ENCODE data around the gene RBFOX2.
"Not testable (repeated sequence)": the region's sequence is repeated elsewhere in the genome, so short reads cannot be mapped to it uniquely, and the experiment has no call there.

Gene RBFOX2

DNA sequence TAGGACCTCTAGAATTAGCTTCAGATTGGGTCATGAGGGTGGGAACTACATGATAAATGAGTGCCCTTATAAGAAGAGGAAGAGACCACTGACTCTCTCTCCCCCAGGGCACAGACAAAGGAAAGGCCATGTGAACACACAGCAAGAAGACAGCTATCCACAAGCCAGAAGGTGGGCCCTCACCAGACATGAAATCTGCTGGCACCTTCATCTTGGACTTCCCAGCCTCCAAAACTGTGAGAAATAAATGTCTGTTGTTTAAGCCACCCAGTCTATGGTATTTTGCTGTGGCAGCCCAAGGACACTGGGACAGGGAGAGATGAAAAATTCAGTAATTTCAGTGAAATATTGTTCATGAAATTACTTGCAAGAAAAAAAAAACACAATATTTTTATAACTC lies 5.9 kb downstream of the RBFOX2 start:
- Histone ChIP-seq H3K9ac (ENCODE audit: low read length) (peak overlapping the region; percentile 9; the same call in 1 of the 2 replicates), H3K9me3 (ENCODE audit: low read length) (no peaks in the 10 kb centered on the region), H3K9me2 (ENCODE audit: low read depth, low read length) (no peaks in the 10 kb centered on the region), H2AFZ (ENCODE audit: low read length) (no peak overlapping the region), H3K79me2 (ENCODE audit: insufficient read depth, low read length) (0 out of 2 replicates have a peak, but pooled peaks cover 3% of the 10 kb centered on the region), H3K36me3 (ENCODE audit: insufficient read depth, low read length) (no peaks in the 10 kb centered on the region), H3K4me1 (ENCODE audit: insufficient read depth, low read length, severe bottlenecking) (peaks cover 61% of the 10 kb centered on the region), H3K27ac (ENCODE audit: low read depth, low read length, poor library complexity, severe bottlenecking) (peak overlapping the region; percentile 73), H4K20me1 (ENCODE audit: insufficient read depth, low read length) (no peaks in the 10 kb centered on the region), H3K4me3 (ENCODE audit: low read depth, low read length, poor library complexity, severe bottlenecking) (no peak overlapping the region), H3K4me2 (ENCODE audit: low read length) (peak overlapping the region; percentile 40; the same call in 1 of the 2 replicates), H3K27me3 (ENCODE audit: insufficient read depth, low read length) (no peaks in the 10 kb centered on the region), H3F3A (ENCODE audit: insufficient read depth, low read length) (0 out of 2 replicates have a peak, but pooled peaks cover 4% of the 10 kb centered on the region)
- no peak for TF ChIP-seq EZH2 (IDR thresholded peaks at IDR 0.05; ENCODE audit: borderline replicate concordance, low read length)
- TF ChIP-seq, protein P1, sequence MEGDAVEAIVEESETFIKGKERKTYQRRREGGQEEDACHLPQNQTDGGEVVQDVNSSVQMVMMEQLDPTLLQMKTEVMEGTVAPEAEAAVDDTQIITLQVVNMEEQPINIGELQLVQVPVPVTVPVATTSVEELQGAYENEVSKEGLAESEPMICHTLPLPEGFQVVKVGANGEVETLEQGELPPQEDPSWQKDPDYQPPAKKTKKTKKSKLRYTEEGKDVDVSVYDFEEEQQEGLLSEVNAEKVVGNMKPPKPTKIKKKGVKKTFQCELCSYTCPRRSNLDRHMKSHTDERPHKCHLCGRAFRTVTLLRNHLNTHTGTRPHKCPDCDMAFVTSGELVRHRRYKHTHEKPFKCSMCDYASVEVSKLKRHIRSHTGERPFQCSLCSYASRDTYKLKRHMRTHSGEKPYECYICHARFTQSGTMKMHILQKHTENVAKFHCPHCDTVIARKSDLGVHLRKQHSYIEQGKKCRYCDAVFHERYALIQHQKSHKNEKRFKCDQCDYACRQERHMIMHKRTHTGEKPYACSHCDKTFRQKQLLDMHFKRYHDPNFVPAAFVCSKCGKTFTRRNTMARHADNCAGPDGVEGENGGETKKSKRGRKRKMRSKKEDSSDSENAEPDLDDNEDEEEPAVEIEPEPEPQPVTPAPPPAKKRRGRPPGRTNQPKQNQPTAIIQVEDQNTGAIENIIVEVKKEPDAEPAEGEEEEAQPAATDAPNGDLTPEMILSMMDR (IDR thresholded peaks at IDR 0.05; ENCODE audit: low read length): no peak

DNA sequence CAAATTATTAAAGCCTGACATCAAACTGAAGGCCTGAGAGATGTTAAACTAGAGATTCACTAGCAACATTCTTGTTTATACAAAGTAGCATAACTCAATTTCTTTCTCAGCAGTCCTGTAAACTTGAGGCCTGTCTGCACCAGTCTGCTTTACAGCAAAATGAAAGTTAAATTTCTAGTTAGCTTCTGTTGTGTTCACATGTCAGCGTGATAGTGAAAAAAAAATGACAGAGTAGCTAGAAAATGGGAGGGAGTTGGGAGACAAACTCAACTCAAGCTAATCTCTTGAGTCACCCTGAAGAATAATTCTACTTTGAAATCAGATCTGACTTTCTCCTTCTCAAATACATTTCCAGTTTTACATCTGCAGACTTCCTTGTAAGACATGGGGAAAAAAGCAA lies 6.5 kb downstream of the RBFOX2 start:
- Histone ChIP-seq H3K36me3 (ENCODE audit: insufficient read depth, low read length) (no peaks in the 10 kb centered on the region), H3K9me2 (ENCODE audit: low read depth, low read length) (no peaks in the 10 kb centered on the region), H3K9ac (ENCODE audit: low read length) (peak overlapping the region; percentile 9; the same call in 1 of the 2 replicates), H3K4me3 (ENCODE audit: low read depth, low read length, poor library complexity, severe bottlenecking) (no peak overlapping the region), H3K27ac (ENCODE audit: low read depth, low read length, poor library complexity, severe bottlenecking) (peak overlapping the region; percentile 73), H3F3A (ENCODE audit: insufficient read depth, low read length) (0 out of 2 replicates have a peak, but pooled peaks cover under 1% of the 10 kb centered on the region), H2AFZ (ENCODE audit: low read length) (no peak overlapping the region), H3K27me3 (ENCODE audit: insufficient read depth, low read length) (no peaks in the 10 kb centered on the region), H3K4me2 (ENCODE audit: low read length) (peak overlapping the region; percentile 40; the same call in 1 of the 2 replicates), H4K20me1 (ENCODE audit: insufficient read depth, low read length) (no peaks in the 10 kb centered on the region), H3K4me1 (ENCODE audit: insufficient read depth, low read length, severe bottlenecking) (peaks cover 61% of the 10 kb centered on the region), H3K79me2 (ENCODE audit: insufficient read depth, low read length) (0 out of 2 replicates have a peak, but pooled peaks cover 3% of the 10 kb centered on the region), H3K9me3 (ENCODE audit: low read length) (no peaks in the 10 kb centered on the region)
- TF ChIP-seq, protein P1 (IDR thresholded peaks at IDR 0.05; ENCODE audit: low read length): no peak
- TF ChIP-seq EZH2 (IDR thresholded peaks at IDR 0.05; ENCODE audit: borderline replicate concordance, low read length): no peak

DNA sequence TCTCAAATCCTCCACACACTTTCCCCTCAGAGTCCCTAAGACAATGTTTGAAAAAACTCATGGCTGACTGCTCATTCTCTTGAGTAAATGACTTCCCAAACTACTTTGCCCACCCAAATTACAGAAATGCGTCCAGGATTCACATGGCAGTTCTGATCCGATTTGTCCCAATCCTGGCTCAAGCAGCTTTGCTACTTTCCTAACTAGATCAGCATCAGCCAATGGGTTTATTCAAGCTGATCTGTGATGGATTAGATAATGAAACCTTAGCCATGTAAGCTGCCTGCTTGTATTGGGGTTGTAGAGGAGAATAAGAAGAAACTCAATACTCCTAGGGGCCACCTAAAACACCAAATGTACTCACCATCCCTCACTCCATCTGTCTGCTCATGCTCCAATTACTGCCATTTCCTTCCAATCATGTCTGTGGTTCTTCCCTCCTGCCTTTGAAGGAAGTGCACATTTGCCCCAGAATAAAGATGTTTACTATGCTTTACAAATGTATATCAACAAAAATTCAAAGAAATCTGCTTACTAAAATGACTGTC lies 6.9 kb downstream of the RBFOX2 start:
- H3K9me2 ChIP-seq (ENCODE audit: low read depth, low read length): no peaks in the 10 kb centered on the region
- no peaks in the 10 kb centered on the region for H3K36me3 ChIP-seq (ENCODE audit: insufficient read depth, low read length)
- 0 out of 2 replicates have a peak, but pooled peaks cover 3% of the 10 kb centered on the region for H3K79me2 ChIP-seq (ENCODE audit: insufficient read depth, low read length)
- H2AFZ ChIP-seq (ENCODE audit: low read length): no peak overlapping the region
- H3K9me3 ChIP-seq (ENCODE audit: low read length): no peaks in the 10 kb centered on the region
- no peaks in the 10 kb centered on the region for H4K20me1 ChIP-seq (ENCODE audit: insufficient read depth, low read length)
- peak overlapping the region; percentile 73 for H3K27ac ChIP-seq (ENCODE audit: low read depth, low read length, poor library complexity, severe bottlenecking)
- peak overlapping the region; percentile 40; the same call in 1 of the 2 replicates for H3K4me2 ChIP-seq (ENCODE audit: low read length)
- no peaks in the 10 kb centered on the region for H3K27me3 ChIP-seq (ENCODE audit: insufficient read depth, low read length)
- no peak for TF ChIP-seq EZH2 (IDR thresholded peaks at IDR 0.05; ENCODE audit: borderline replicate concordance, low read length)
- TF ChIP-seq, protein P1 (IDR thresholded peaks at IDR 0.05; ENCODE audit: low read length): no peak
- peak overlapping the region; percentile 4; the same call in 1 of the 2 replicates for H3K9ac ChIP-seq (ENCODE audit: low read length)
- no peaks in the 10 kb centered on the region for H3F3A ChIP-seq (ENCODE audit: insufficient read depth, low read length)
- peaks cover 61% of the 10 kb centered on the region for H3K4me1 ChIP-seq (ENCODE audit: insufficient read depth, low read length, severe bottlenecking)
- no peak overlapping the region for H3K4me3 ChIP-seq (ENCODE audit: low read depth, low read length, poor library complexity, severe bottlenecking)

DNA sequence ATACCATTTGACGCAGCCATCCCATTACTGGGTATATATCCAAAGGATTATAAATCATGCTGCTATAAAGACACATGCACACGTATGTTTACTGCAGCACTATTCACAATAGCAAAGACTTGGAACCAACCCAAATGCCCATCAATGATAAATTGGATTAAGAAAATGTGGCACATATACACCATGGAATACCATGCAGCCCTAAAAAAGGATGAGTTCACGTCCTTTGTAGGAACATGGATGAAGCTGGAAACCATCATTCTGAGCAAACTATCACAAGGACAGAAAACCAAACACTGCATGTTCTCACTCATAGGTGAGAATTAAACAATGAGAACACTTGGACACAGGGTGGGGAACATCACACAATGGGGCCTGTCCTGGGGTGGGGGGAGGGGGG lies 7.8 kb downstream of the RBFOX2 start:
- not testable (repeated sequence) for H3K79me2 ChIP-seq (ENCODE audit: insufficient read depth, low read length); H4K20me1 ChIP-seq (ENCODE audit: insufficient read depth, low read length)

More for the DNA sequence above, 7.8 kb downstream of the RBFOX2 start:
- H3K4me3 ChIP-seq (ENCODE audit: low read depth, low read length, poor library complexity, severe bottlenecking); H2AFZ ChIP-seq (ENCODE audit: low read length); H3K9ac ChIP-seq (ENCODE audit: low read length); H3F3A ChIP-seq (ENCODE audit: insufficient read depth, low read length); H3K36me3 ChIP-seq (ENCODE audit: insufficient read depth, low read length); H3K9me3 ChIP-seq (ENCODE audit: low read length); H3K9me2 ChIP-seq (ENCODE audit: low read depth, low read length); H3K27ac ChIP-seq (ENCODE audit: low read depth, low read length, poor library complexity, severe bottlenecking); H3K27me3 ChIP-seq (ENCODE audit: insufficient read depth, low read length); H3K4me2 ChIP-seq (ENCODE audit: low read length): not testable (repeated sequence)
- H3K4me1 ChIP-seq (ENCODE audit: insufficient read depth, low read length, severe bottlenecking): peaks cover 65% of the 10 kb centered on the region

Measured in OCI-LY1 (cell line).